K562 (cell line): Measurements from ENCODE around the gene ERLIN1. TPM values are rescaled to one million over a fixed set of nuclear protein-coding genes. Genes with fewer than 3 reads are reported as not detected.

Source experiments
- ATAC-seq: fragments of 200-7000 bp; cut with Tn5 transposase; 3 replicates; pipeline ENCODE4 v1.9.1; 2020; ENCODE audit warnings: moderate library complexity
- BruUV-seq: library from RNA; stranded (reverse); fragments of 400-500 nt; replicated peaks from 2 replicates; lab custom pipeline; 2021; lab: Mats Ljungman, UMichigan
- CTCF ChIA-PET: fragments of 300-600 bp; formaldehyde crosslinking; extraction: SDS; loops from one replicate; lab custom pipeline; 2021; ENCODE audit warnings: low intra/inter-chr PET ratio; lab: Yijun Ruan, JAX
- POLR2A ChIA-PET: fragments of 300-600, 350-650 bp; sonication (Branson Sonifier 250); formaldehyde crosslinking; extraction: SDS; loops from one replicate; lab custom pipeline; 2021; ENCODE audit warnings: antibody characterized with exemption, inconsistent platforms; lab: Yijun Ruan, JAX
- DNase-seq, 4 experiments: peaks; one replicate each; pipeline versions ENCODE4 v3.0.0 to v3.0.0-alpha.2; 2011 to 2018; ENCODE audit warnings: low spot score in 3 of 4, mixed read lengths in 3 of 4; ENCODE audit errors: extremely low read depth in 1 of 4
- FAIRE-seq: peaks from 2 replicates; lab custom pipeline; 2011; peaks lifted over from hg19 to GRCh38; lab: Jason Lieb, UNC
- H2AFZ ChIP-seq: 2 replicates; pipeline ENCODE4 v1.6.0; 2011; ENCODE audit warnings: low read depth, low read length, control low read depth, inconsistent platforms
- H3K27ac ChIP-seq: fragments of 200-600 bp; 3 replicates; pipeline ENCODE4 v1.8.0; 2011; ENCODE audit warnings: low read depth, mild to moderate bottlenecking, control low read depth, inconsistent platforms, low read length, moderate library complexity, mixed read lengths; ENCODE audit errors: extremely low read depth
- H3K27me3 ChIP-seq, 2 experiments: fragments of 300-600 bp in 1 of 2; 2 replicates in 1 of 2; 3 replicates in 1 of 2; pipeline versions ENCODE4 v1.6.0 to v1.8.0; 2011; ENCODE audit warnings: inconsistent platforms in 2 of 2, low read length in 2 of 2, mild to moderate bottlenecking in 1 of 2, mixed read lengths in 1 of 2, moderate library complexity in 1 of 2; ENCODE audit not compliant: control insufficient read depth in 2 of 2, insufficient read depth in 2 of 2
- H3K36me3 ChIP-seq: fragments of 300-600 bp; 3 replicates; pipeline ENCODE4 v1.8.0; 2011; ENCODE audit warnings: mild to moderate bottlenecking, low read length, inconsistent platforms; ENCODE audit not compliant: control insufficient read depth, insufficient read depth
- H3K4me1 ChIP-seq, 2 experiments: fragments of 200-600 bp in 1 of 2; replicated peaks in 1 of 2; 2 replicates in 1 of 2; 3 replicates in 1 of 2; pipeline versions ENCODE4 v1.5.1 to v1.8.0; 2011; ENCODE audit warnings: inconsistent platforms in 2 of 2, low read length in 2 of 2, mild to moderate bottlenecking in 1 of 2, mixed read lengths in 1 of 2, moderate library complexity in 1 of 2; ENCODE audit not compliant: control insufficient read depth in 2 of 2, insufficient read depth in 2 of 2
- H3K4me2 ChIP-seq: 2 replicates; pipeline ENCODE4 v1.6.1; 2011; ENCODE audit warnings: low read length, control low read depth, inconsistent platforms, mixed read lengths; ENCODE audit not compliant: insufficient read depth
- H3K4me3 ChIP-seq: fragments of 200-600 bp; sonication (generic), shearing (Covaris generic); 2 replicates; pipeline ENCODE4 v1.5.1; 2016; ENCODE audit warnings: control low read depth, inconsistent platforms
- H3K79me2 ChIP-seq: fragments of 200-600 bp; 3 replicates; pipeline ENCODE4 v1.8.0; 2011; ENCODE audit warnings: low read length, inconsistent platforms; ENCODE audit not compliant: control insufficient read depth, insufficient read depth
- H3K9ac ChIP-seq, 2 experiments: 2 replicates each; pipeline versions ENCODE4 v1.6.0 to v1.6.1; 2011; ENCODE audit warnings: low read depth in 2 of 2, low read length in 2 of 2, control low read depth in 1 of 2, inconsistent platforms in 1 of 2, mild to moderate bottlenecking in 1 of 2, mixed read lengths in 1 of 2; ENCODE audit not compliant: insufficient read depth in 1 of 2
- H3K9me1 ChIP-seq: one replicate; pipeline ENCODE4 v1.6.0; 2011; ENCODE audit warnings: inconsistent platforms, mild to moderate bottlenecking, low read length, moderate library complexity; ENCODE audit not compliant: control insufficient read depth, insufficient read depth
- H3K9me3 ChIP-seq: replicated peaks from 2 replicates; pipeline ENCODE4 v1.5.1; 2011; ENCODE audit warnings: low read depth, low read length, inconsistent platforms; ENCODE audit not compliant: control insufficient read depth, insufficient read depth
- H4K20me1 ChIP-seq: replicated peaks from 2 replicates; pipeline ENCODE4 v1.6.1; 2011; ENCODE audit warnings: low read length, inconsistent platforms, mixed read lengths; ENCODE audit not compliant: control insufficient read depth, insufficient read depth
- TCFL5 ChIP-seq: fragments of 250-450 bp; sonication (Bioruptor Pico); conservative IDR thresholded peaks from 2 replicates; pipeline ENCODE4 v1.6.1; 2021; ENCODE audit warnings: mild to moderate bottlenecking, moderate library complexity, matching md5 sums
- ZBTB40 ChIP-seq, 2 experiments: fragments of 450-650 bp in 1 of 2; sonication (generic) in 1 of 2; formaldehyde crosslinking in 1 of 2; IDR thresholded peaks; 2 replicates each; pipeline versions ENCODE4 v1.7.1 to v1.9.0; 2016 to 2022; ENCODE audit warnings: inconsistent platforms in 1 of 2, mild to moderate bottlenecking in 1 of 2, missing genetic modification reagents in 1 of 2
- WGBS: fragments of 100-300 bp; shearing (Covaris generic); methylation state at CpG from one replicate; pipeline ENCODE4 v1.1.6; 2016; ENCODE audit warnings: low coverage, mixed read lengths; ENCODE audit not compliant: insufficient coverage; ENCODE audit errors: missing lambda C conversion rate; 5-methylcytosine and 5-hydroxymethylcytosine counted together
- in situ Hi-C: fragments of 300-500 bp; cut with MboI; formaldehyde crosslinking; loops from 4 replicates; pipeline ENCODE4 v1.15.0; 2018; ENCODE audit warnings: inconsistent platforms, mixed read lengths
- intact Hi-C: fragments of 100-400 bp; cut with micrococcal nuclease; formaldehyde crosslinking; loops from 2 replicates; pipeline ENCODE4 v1.14.2; 2022
- polyA plus RNA-seq, 8 experiments: library from polyadenylated mRNA; depleted of rRNA in 4 of 8; stranded (reverse) in 5 of 8; unstranded in 3 of 8; fragments of >200 nt; fragmentation: Nextera tagmentation in 2 of 8; fragmentation: Illumina TruSeq in 1 of 8; extraction: Ambion mirVana in 2 of 8; extraction: Trizol in 1 of 8; gene quantifications; 2 replicates each; pipeline versions ENCODE4 v1.2.1 to v1.2.3, GENCODE V29; 2011 to 2014; ENCODE audit warnings: inconsistent platforms in 1 of 8, missing spikeins in 1 of 8
- total RNA-seq, 7 experiments: library from RNA; depleted of rRNA in 6 of 7; stranded (reverse); fragments of >200 nt in 6 of 7; fragmentation: Illumina TruSeq in 2 of 7; extraction: Trizol in 2 of 7; gene quantifications; 2 replicates each; pipeline versions ENCODE4 v1.2.1 to v1.2.3, GENCODE V29; 2011 to 2021; ENCODE audit warnings: low replicate concordance in 1 of 7

The ERLIN1 gene
- total and polyA plus RNA-seq, 9 of the 15 experiments (the other 6 are each of a cell fraction or from before 2014, with no cell fraction given), result 9.8 to 26.8 (median 15.5) TPM

DNA sequence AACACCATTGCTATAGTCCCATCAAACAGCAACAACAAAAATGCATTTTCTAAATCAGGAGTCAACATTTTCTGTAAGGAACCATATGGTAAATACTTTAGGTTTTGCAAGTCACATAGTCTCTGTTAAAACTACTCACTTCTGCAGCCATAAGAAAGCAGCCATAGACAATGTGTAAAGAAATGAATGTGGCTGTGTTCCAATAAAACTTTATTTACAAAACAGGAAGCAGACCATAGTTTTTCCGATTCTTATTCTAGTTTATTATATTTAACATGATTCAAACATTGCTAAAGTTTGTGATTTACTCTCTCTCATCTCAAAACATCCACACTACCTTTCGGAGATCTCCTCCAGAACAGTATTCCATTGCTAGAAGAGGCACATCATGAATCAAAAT lies 36.7 kb upstream of the ERLIN1 start:
- Histone ChIP-seq H3K9me3 (no peaks in the 10 kb centered on the region), H3K9me1 (no peaks in the 10 kb centered on the region), H3K27ac (no peak overlapping the region), H3K4me3 (no peak overlapping the region), H3K27me3 (no peaks in the 10 kb centered on the region), H4K20me1 (no peaks in the 10 kb centered on the region), H3K4me1 (no peaks in the 10 kb centered on the region; a peak in 1 of 5 replicates), H3K79me2 (peaks cover 16% of the 10 kb centered on the region), H3K36me3 (peaks cover 71% of the 10 kb centered on the region; the same call in 2 of the 3 replicates), H2AFZ (no peak overlapping the region), H3K4me2 (no peak overlapping the region), H3K9ac (no peak overlapping the region)
- ATAC-seq (no peak), DNase-seq (no peak), FAIRE-seq (no peak)
- BruUV-seq, result no TSS peak
- 100% methylated on average over 2 of the region's 2 CpGs for WGBS
- TF ChIP-seq TCFL5 (CRISPR knock-in tag) (no peak), ZBTB40 (IDR thresholded peaks at IDR 0.05) (peak; percentile 94), ZBTB40 (CRISPR knock-in tag; IDR thresholded peaks at IDR 0.05) (peak; percentile 83)
- ChIA-PET CTCF (no interaction called here), POLR2A (no interaction called here)
- in situ Hi-C loops (no loop called here), intact Hi-C loops (no loop called here)
